Bronchial epithelial cell (primary cell): ENCODE measurements around the gene UST. TPM values are rescaled to one million over a fixed set of nuclear protein-coding genes. Genes with fewer than 3 reads are reported as not detected.
A peak's percentile ranks its signal among the peaks of the same experiment; 100 is the strongest.

ENCODE experiments used
- DNase-seq: peaks from one replicate; pipeline ENCODE4 v3.0.0-alpha.2; 2010; ENCODE audit warnings: low read depth
- FAIRE-seq: peaks from 2 replicates; lab custom pipeline; 2011; peaks lifted over from hg19 to GRCh38; lab: Jason Lieb, UNC
- H3K27me3 ChIP-seq: 2 replicates; pipeline ENCODE4 v1.5.1; 2011; ENCODE audit warnings: low read length; ENCODE audit not compliant: control insufficient read depth, insufficient read depth
- H3K36me3 ChIP-seq: 2 replicates; pipeline ENCODE4 v1.5.1; 2011; ENCODE audit warnings: low read length; ENCODE audit not compliant: control insufficient read depth, insufficient read depth
- H3K4me3 ChIP-seq: 2 replicates; pipeline ENCODE4 v1.5.1; 2011; ENCODE audit warnings: mild to moderate bottlenecking, low read depth, low read length, control low read depth
- CTCF ChIP-seq: IDR thresholded peaks from 2 replicates; pipeline ENCODE4 v1.5.1; 2011; ENCODE audit warnings: mild to moderate bottlenecking, moderate library complexity, low read length, control low read depth, inconsistent platforms; ENCODE audit not compliant: insufficient read depth, severe bottlenecking
- total RNA-seq: library from RNA; depleted of rRNA; stranded (reverse); fragments of >200 nt; gene quantifications from 2 replicates; pipeline ENCODE4 v1.2.1, GENCODE V29; 2014

Gene UST
- total RNA-seq, 1 donor from 2014 or later = 18.7 TPM

GRCh38 chr6:148928811-148929210, 182.0 kb downstream of the UST start:
- FAIRE-seq (no peak), DNase-seq (no peak)
- no peak overlapping the region for H3K4me3 ChIP-seq
- H3K36me3 ChIP-seq = no peaks in the 10 kb centered on the region
- no peak for TF ChIP-seq CTCF
- H3K27me3 ChIP-seq = no peaks in the 10 kb centered on the region

- no peak for DNase-seq
- Histone ChIP-seq H3K4me3 (no peak overlapping the region), H3K36me3 (no peaks in the 10 kb centered on the region), H3K27me3 (no peaks in the 10 kb centered on the region)
- no peak for FAIRE-seq
- TF ChIP-seq CTCF = no peak
Measured at GRCh38 chr6:148932208-148932607, 185.4 kb downstream of the UST start.

GRCh38 chr6:148932731-148933130, 185.9 kb downstream of the UST start:
- Histone ChIP-seq H3K36me3 (no peaks in the 10 kb centered on the region), H3K27me3 (no peaks in the 10 kb centered on the region), H3K4me3 (no peak overlapping the region)
- FAIRE-seq (no peak), DNase-seq (peak; percentile 17)
- TF ChIP-seq CTCF = no peak

- Histone ChIP-seq H3K4me3 (no peak overlapping the region), H3K27me3 (no peaks in the 10 kb centered on the region), H3K36me3 (no peaks in the 10 kb centered on the region)
- TF ChIP-seq CTCF = no peak
- FAIRE-seq (no peak), DNase-seq (peak; percentile 10)
Measured at GRCh38 chr6:148934539-148934938, 187.7 kb downstream of the UST start.

- Histone ChIP-seq H3K4me3 (no peak overlapping the region), H3K27me3 (no peaks in the 10 kb centered on the region), H3K36me3 (no peaks in the 10 kb centered on the region)
- no peak for FAIRE-seq
- no peak for TF ChIP-seq CTCF
- no peak for DNase-seq
Measured at GRCh38 chr6:148934961-148935360, 188.1 kb downstream of the UST start.

GRCh38 chr6:148935705-148936435, 189.0 kb downstream of the UST start:
- H3K36me3 ChIP-seq = no peaks in the 10 kb centered on the region
- H3K4me3 ChIP-seq = no peak overlapping the region
- DNase-seq (peak; percentile 92), FAIRE-seq (no peak)
- TF ChIP-seq CTCF = no peak
- H3K27me3 ChIP-seq = no peaks in the 10 kb centered on the region
